ENCODE data around the gene TTC6. TPM values are rescaled to one million over a fixed set of nuclear protein-coding genes. Genes with fewer than 3 reads are reported as not detected.

Gene TTC6
- polyA plus RNA-seq, 3 donors: not detected

GRCh38 chr14:37586797-37587130 lies 8.7 kb upstream of the TTC6 start:
- Mint-ChIP-seq H3K27ac (no peak overlapping the region), H3K4me1 (no peaks in the 10 kb centered on the region), H3K27me3 (ENCODE audit: low read depth in 3 of 3) (peaks cover 82 to 93% (median 83%) of the 10 kb centered on the region in 3 donors), H3K4me3 (peak overlapping the region in 1 of 2 donors; percentile 68), H3K9me3 (peaks cover 3 to 53% (median 26%) of the 10 kb centered on the region in 7 donors), H3K36me3 (peaks cover 0 to 3% of the 10 kb centered on the region in 2 donors)
- intact Hi-C loops (cut with micrococcal nuclease): no loop called here
- Histone ChIP-seq H3K9ac (ENCODE audit: insufficient read depth, low read length, poor library complexity, severe bottlenecking) (no peak overlapping the region), H3K4me2 (replicated peaks; ENCODE audit: extremely low read depth, low read length, poor library complexity, severe bottlenecking) (no peak overlapping the region), H3K79me2 (ENCODE audit: insufficient read depth, low read length) (no peaks in the 10 kb centered on the region), H3K4me1 (ENCODE audit: control insufficient read depth in 1 of 2, insufficient read depth in 2 of 2, low read length in 2 of 2) (no peaks in the 10 kb centered on the region), H2AFZ (ENCODE audit: insufficient read depth, low read depth, low read length, poor library complexity, severe bottlenecking) (no peak overlapping the region), H3K36me3 (replicated peaks in 1 of 2; ENCODE audit: control insufficient read depth in 1 of 2, insufficient read depth in 2 of 2, low read length in 2 of 2) (no peaks in the 10 kb centered on the region), H3K4me3 (replicated peaks in 1 of 3; ENCODE audit: low read depth in 2 of 3, low read length in 3 of 3) (no peak overlapping the region), H4K20me1 (ENCODE audit: insufficient read depth, low read length) (no peaks in the 10 kb centered on the region), H3K27me3 (ENCODE audit: control insufficient read depth in 2 of 2, insufficient read depth in 2 of 2, low read length in 2 of 2) (peaks cover 81 to 97% of the 10 kb centered on the region in 2 donors), H3K27ac (ENCODE audit: low read depth in 1 of 2, low read length in 2 of 2) (no peak overlapping the region), H3K9me3 (replicated peaks in 1 of 2; ENCODE audit: control insufficient read depth in 1 of 2, insufficient read depth in 1 of 2, low read length in 2 of 2) (peaks cover 12 to 59% of the 10 kb centered on the region in 2 donors)
- WGBS (ENCODE audit: insufficient coverage): no CpG with 5 or more reads among the region's 1 CpG
- DNase-seq: no peak
- TF ChIP-seq, protein P1, sequence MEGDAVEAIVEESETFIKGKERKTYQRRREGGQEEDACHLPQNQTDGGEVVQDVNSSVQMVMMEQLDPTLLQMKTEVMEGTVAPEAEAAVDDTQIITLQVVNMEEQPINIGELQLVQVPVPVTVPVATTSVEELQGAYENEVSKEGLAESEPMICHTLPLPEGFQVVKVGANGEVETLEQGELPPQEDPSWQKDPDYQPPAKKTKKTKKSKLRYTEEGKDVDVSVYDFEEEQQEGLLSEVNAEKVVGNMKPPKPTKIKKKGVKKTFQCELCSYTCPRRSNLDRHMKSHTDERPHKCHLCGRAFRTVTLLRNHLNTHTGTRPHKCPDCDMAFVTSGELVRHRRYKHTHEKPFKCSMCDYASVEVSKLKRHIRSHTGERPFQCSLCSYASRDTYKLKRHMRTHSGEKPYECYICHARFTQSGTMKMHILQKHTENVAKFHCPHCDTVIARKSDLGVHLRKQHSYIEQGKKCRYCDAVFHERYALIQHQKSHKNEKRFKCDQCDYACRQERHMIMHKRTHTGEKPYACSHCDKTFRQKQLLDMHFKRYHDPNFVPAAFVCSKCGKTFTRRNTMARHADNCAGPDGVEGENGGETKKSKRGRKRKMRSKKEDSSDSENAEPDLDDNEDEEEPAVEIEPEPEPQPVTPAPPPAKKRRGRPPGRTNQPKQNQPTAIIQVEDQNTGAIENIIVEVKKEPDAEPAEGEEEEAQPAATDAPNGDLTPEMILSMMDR (IDR thresholded peaks at IDR 0.05): no peak

- Histone ChIP-seq H3K4me1 (ENCODE audit: control insufficient read depth in 1 of 2, insufficient read depth in 2 of 2, low read length in 2 of 2) (no peaks in the 10 kb centered on the region), H3K27ac (ENCODE audit: low read depth in 1 of 2, low read length in 2 of 2) (no peak overlapping the region), H3K79me2 (ENCODE audit: insufficient read depth, low read length) (no peaks in the 10 kb centered on the region), H2AFZ (ENCODE audit: insufficient read depth, low read depth, low read length, poor library complexity, severe bottlenecking) (no peak overlapping the region), H3K4me2 (replicated peaks; ENCODE audit: extremely low read depth, low read length, poor library complexity, severe bottlenecking) (no peak overlapping the region), H3K36me3 (replicated peaks in 1 of 2; ENCODE audit: control insufficient read depth in 1 of 2, insufficient read depth in 2 of 2, low read length in 2 of 2) (no peaks in the 10 kb centered on the region), H3K9ac (ENCODE audit: insufficient read depth, low read length, poor library complexity, severe bottlenecking) (no peak overlapping the region), H3K9me3 (replicated peaks in 1 of 2; ENCODE audit: control insufficient read depth in 1 of 2, insufficient read depth in 1 of 2, low read length in 2 of 2) (peaks cover 12 to 63% of the 10 kb centered on the region in 2 donors), H3K27me3 (ENCODE audit: control insufficient read depth in 2 of 2, insufficient read depth in 2 of 2, low read length in 2 of 2) (peaks cover 79 to 96% of the 10 kb centered on the region in 2 donors), H4K20me1 (ENCODE audit: insufficient read depth, low read length) (no peaks in the 10 kb centered on the region), H3K4me3 (replicated peaks in 1 of 3; ENCODE audit: low read depth in 2 of 3, low read length in 3 of 3) (no peak overlapping the region)
- intact Hi-C loops (cut with micrococcal nuclease): no loop called here
- no peak for DNase-seq
- H3K9me3 Mint-ChIP-seq: peaks cover 5 to 56% (median 29%) of the 10 kb centered on the region in 7 donors
- H3K36me3 Mint-ChIP-seq: peaks cover 0 to 6% of the 10 kb centered on the region in 2 donors
- no peak overlapping the region for H3K27ac Mint-ChIP-seq
- H3K4me1 Mint-ChIP-seq: no peaks in the 10 kb centered on the region
- peaks cover 87 to 96% (median 87%) of the 10 kb centered on the region in 3 donors for H3K27me3 Mint-ChIP-seq (ENCODE audit: low read depth in 3 of 3)
- H3K4me3 Mint-ChIP-seq: peak overlapping the region in 1 of 2 donors; percentile 80
- TF ChIP-seq, protein P1 (IDR thresholded peaks at IDR 0.05): no peak
- WGBS (ENCODE audit: insufficient coverage): no CpG with 5 or more reads among the region's 4 CpGs
These were observed 8.2 kb upstream of the TTC6 start for GRCh38 chr14:37587131-37587803.

Measured in CD14-positive monocyte (primary cell).